Keratinocyte (primary cell): Measurements from ENCODE around the gene ASTN2. TPM values are rescaled to one million over a fixed set of nuclear protein-coding genes. Genes with fewer than 3 reads are reported as not detected.

Experiments used
- DNase-seq: peaks from one replicate; pipeline ENCODE4 v3.0.0-alpha.2; 2011; ENCODE audit warnings: low read depth, missing footprints, low spot score
- FAIRE-seq: peaks from 2 replicates; lab custom pipeline; 2011; peaks lifted over from hg19 to GRCh38; lab: Jason Lieb, UNC
- H2AFZ ChIP-seq: 2 replicates; pipeline ENCODE4 v1.6.0; 2012; ENCODE audit warnings: low read length, control low read depth, inconsistent platforms; ENCODE audit not compliant: control insufficient read depth
- H3K27ac ChIP-seq: 2 replicates; pipeline ENCODE4 v1.5.1; 2011; ENCODE audit warnings: low read length; ENCODE audit not compliant: control insufficient read depth, insufficient read depth
- H3K27me3 ChIP-seq: 3 replicates; pipeline ENCODE4 v1.6.0; 2011; ENCODE audit warnings: low read length; ENCODE audit not compliant: control insufficient read depth, insufficient read depth; ENCODE audit errors: extremely low read depth
- H3K36me3 ChIP-seq, 2 experiments: 2 replicates in 1 of 2; 3 replicates in 1 of 2; pipeline ENCODE4 v1.5.1; 2011; ENCODE audit warnings: low read length in 2 of 2, mild to moderate bottlenecking in 1 of 2; ENCODE audit not compliant: control insufficient read depth in 2 of 2, insufficient read depth in 2 of 2; ENCODE audit errors: extremely low read depth in 1 of 2
- H3K4me1 ChIP-seq: 3 replicates; pipeline ENCODE4 v1.5.1; 2011; ENCODE audit warnings: low read length; ENCODE audit not compliant: control insufficient read depth, insufficient read depth; ENCODE audit errors: extremely low read depth
- H3K4me2 ChIP-seq: 3 replicates; pipeline ENCODE4 v1.6.0; 2011; ENCODE audit warnings: low read depth, low read length; ENCODE audit not compliant: control insufficient read depth, insufficient read depth; ENCODE audit errors: extremely low read depth
- H3K4me3 ChIP-seq, 3 experiments: fragments of 200-600 bp in 1 of 3; sonication (generic) in 1 of 3; 2 replicates in 2 of 3; 3 replicates in 1 of 3; pipeline ENCODE4 v1.5.1; 2011 to 2016; ENCODE audit warnings: low read length in 3 of 3, mild to moderate bottlenecking in 3 of 3, control low read depth in 2 of 3, inconsistent platforms in 1 of 3, low read depth in 1 of 3, mixed read lengths in 1 of 3, mixed run types in 1 of 3, moderate library complexity in 1 of 3; ENCODE audit not compliant: control insufficient read depth in 2 of 3, insufficient read depth in 2 of 3; ENCODE audit errors: extremely low read depth in 1 of 3
- H3K79me2 ChIP-seq: 2 replicates; pipeline ENCODE4 v1.6.0; 2012; ENCODE audit warnings: low read length; ENCODE audit not compliant: control insufficient read depth, insufficient read depth
- H3K9ac ChIP-seq: 3 replicates; pipeline ENCODE4 v1.6.0; 2011; ENCODE audit warnings: low read length; ENCODE audit not compliant: control insufficient read depth, insufficient read depth; ENCODE audit errors: extremely low read depth
- H3K9me1 ChIP-seq: 3 replicates; pipeline ENCODE4 v1.6.0; 2011; ENCODE audit warnings: low read length; ENCODE audit not compliant: control insufficient read depth, insufficient read depth; ENCODE audit errors: extremely low read depth
- H3K9me3 ChIP-seq: 2 replicates; pipeline ENCODE4 v1.5.1; 2012; ENCODE audit warnings: low read depth, low read length; ENCODE audit not compliant: control insufficient read depth
- H4K20me1 ChIP-seq: 3 replicates; pipeline ENCODE4 v1.6.0; 2011; ENCODE audit warnings: low read length; ENCODE audit not compliant: control insufficient read depth, insufficient read depth; ENCODE audit errors: extremely low read depth
- CTCF ChIP-seq, 3 experiments: IDR thresholded peaks in 1 of 3; conservative IDR thresholded peaks in 1 of 3; optimal IDR thresholded peaks in 1 of 3; 2 replicates in 2 of 3; 3 replicates in 1 of 3; pipeline versions ENCODE3 to v1.5.1; 2011; ENCODE audit warnings: low read length in 3 of 3, mild to moderate bottlenecking in 3 of 3, moderate library complexity in 2 of 3, control low read depth in 1 of 3, inconsistent platforms in 1 of 3; ENCODE audit not compliant: insufficient read depth in 2 of 3; ENCODE audit errors: extremely low read depth in 1 of 3
- EZH2 ChIP-seq: IDR thresholded peaks from one replicate; pipeline ENCODE4 v1.6.1; 2012; ENCODE audit warnings: inconsistent platforms, mild to moderate bottlenecking, low read length, moderate library complexity
- dilution Hi-C: fragments of 300-500 bp; cut with MboI; formaldehyde crosslinking; loops from one replicate; pipeline ENCODE4 v1.7.0; 2020; ENCODE audit warnings: low sequenced_read_pairs; ENCODE audit not compliant: extremely low pct_ligation_motif_present
- polyA plus RNA-seq, 5 experiments: library from polyadenylated mRNA; depleted of rRNA in 3 of 5; stranded (reverse) in 3 of 5; stranded (forward) in 1 of 5; unstranded in 1 of 5; fragments of >200 nt; gene quantifications; 1 replicate in 1 of 5; 2 replicates in 3 of 5; 3 replicates in 1 of 5; pipeline versions ENCODE4 v1.2.1 to v1.2.3, GENCODE V29; 2011 to 2012; ENCODE audit warnings: missing spikeins in 2 of 5, low read depth in 1 of 5, low replicate concordance in 1 of 5

ASTN2 gene
- polyA plus RNA-seq, 1 donor (not counting 4 experiments of a cell fraction or from before 2014, with no cell fraction given): 0.31 TPM

- H4K20me1 ChIP-seq: no peaks in the 10 kb centered on the region
- FAIRE-seq (no peak), DNase-seq (no peak)
- H3K9me3 ChIP-seq: no peaks in the 10 kb centered on the region
- dilution Hi-C loops: no loop called here
- no peaks in the 10 kb centered on the region for H3K36me3 ChIP-seq
- H2AFZ ChIP-seq: no peak overlapping the region
- H3K4me3 ChIP-seq: no peak overlapping the region
- no peaks in the 10 kb centered on the region for H3K79me2 ChIP-seq
- H3K9ac ChIP-seq: no peak overlapping the region
- H3K4me2 ChIP-seq: no peak overlapping the region
- H3K27ac ChIP-seq: no peak overlapping the region
- peaks cover 22% of the 10 kb centered on the region for H3K4me1 ChIP-seq
- no peak for TF ChIP-seq EZH2
- no peak for TF ChIP-seq CTCF (optimal IDR thresholded peaks at IDR 0.05 in 1 of 3, IDR thresholded peaks at IDR 0.05 in 1 of 3, conservative IDR thresholded peaks at IDR 0.05 in 1 of 3; ENCODE audit: extremely low read depth in 1 of 3, insufficient read depth in 2 of 3, low read length in 3 of 3)
- H3K9me1 ChIP-seq: no peaks in the 10 kb centered on the region
- H3K27me3 ChIP-seq: no peaks in the 10 kb centered on the region
Measured at GRCh38 chr9:116394894-116395698, 1019.8 kb downstream of the ASTN2 start.

DNA sequence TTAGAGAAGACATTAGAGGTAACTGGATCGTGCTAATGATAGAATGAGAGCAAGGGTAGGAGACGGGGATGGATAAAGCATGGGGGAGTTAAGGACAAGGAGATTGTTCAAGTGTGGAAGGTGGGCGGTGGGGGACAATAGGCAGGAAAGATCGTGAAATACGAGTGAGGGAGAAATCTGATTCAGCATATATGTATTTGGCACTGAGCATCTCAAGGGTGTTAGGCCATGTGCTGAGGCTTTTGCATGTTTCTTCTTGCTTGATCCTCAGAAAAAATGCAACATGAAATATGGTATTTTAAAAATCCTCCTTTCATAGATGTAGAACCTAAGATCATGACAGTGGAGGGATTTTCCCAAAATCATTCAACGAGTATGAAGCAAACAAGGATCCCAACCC lies 1020.8 kb downstream of the ASTN2 start:
- FAIRE-seq (no peak), DNase-seq (no peak)
- Histone ChIP-seq H4K20me1 (no peaks in the 10 kb centered on the region), H3K79me2 (no peaks in the 10 kb centered on the region), H3K9me3 (no peaks in the 10 kb centered on the region), H3K4me2 (no peak overlapping the region), H3K27ac (no peak overlapping the region), H3K9ac (no peak overlapping the region), H2AFZ (no peak overlapping the region), H3K9me1 (no peaks in the 10 kb centered on the region), H3K4me1 (peaks cover 26% of the 10 kb centered on the region), H3K27me3 (no peaks in the 10 kb centered on the region), H3K36me3 (no peaks in the 10 kb centered on the region), H3K4me3 (no peak overlapping the region)
- dilution Hi-C loops: no loop called here
- TF ChIP-seq CTCF (optimal IDR thresholded peaks at IDR 0.05 in 1 of 3, IDR thresholded peaks at IDR 0.05 in 1 of 3, conservative IDR thresholded peaks at IDR 0.05 in 1 of 3; ENCODE audit: extremely low read depth in 1 of 3, insufficient read depth in 2 of 3, low read length in 3 of 3): no peak
- TF ChIP-seq EZH2: no peak
